ENCODE results near the gene ARHGAP26.

The ARHGAP26 gene

DNA sequence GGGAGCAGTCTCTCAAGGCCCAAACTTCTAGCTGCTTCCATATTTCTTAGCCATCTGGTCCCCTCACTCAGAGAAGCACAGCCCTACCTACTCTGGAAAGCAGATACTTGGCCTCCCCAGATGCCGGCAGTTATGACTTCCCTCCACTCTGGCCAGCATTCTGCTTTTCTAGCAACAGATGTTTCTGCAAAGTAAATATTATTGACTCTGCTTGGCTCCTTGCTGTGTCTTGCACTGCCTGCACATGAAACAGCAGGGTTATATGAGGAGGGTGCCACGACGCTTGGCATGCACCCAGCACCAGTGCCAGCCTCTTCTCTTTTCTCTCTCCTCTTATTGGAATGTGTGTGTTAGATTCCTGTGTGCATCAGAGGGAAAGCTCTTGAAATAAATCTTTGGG lies 99.7 kb downstream of the ARHGAP26 start:
- DNase-seq (ENCODE audit: low read depth): no peak
- TF ChIP-seq, protein P1, sequence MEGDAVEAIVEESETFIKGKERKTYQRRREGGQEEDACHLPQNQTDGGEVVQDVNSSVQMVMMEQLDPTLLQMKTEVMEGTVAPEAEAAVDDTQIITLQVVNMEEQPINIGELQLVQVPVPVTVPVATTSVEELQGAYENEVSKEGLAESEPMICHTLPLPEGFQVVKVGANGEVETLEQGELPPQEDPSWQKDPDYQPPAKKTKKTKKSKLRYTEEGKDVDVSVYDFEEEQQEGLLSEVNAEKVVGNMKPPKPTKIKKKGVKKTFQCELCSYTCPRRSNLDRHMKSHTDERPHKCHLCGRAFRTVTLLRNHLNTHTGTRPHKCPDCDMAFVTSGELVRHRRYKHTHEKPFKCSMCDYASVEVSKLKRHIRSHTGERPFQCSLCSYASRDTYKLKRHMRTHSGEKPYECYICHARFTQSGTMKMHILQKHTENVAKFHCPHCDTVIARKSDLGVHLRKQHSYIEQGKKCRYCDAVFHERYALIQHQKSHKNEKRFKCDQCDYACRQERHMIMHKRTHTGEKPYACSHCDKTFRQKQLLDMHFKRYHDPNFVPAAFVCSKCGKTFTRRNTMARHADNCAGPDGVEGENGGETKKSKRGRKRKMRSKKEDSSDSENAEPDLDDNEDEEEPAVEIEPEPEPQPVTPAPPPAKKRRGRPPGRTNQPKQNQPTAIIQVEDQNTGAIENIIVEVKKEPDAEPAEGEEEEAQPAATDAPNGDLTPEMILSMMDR (IDR thresholded peaks at IDR 0.05; ENCODE audit: low read length, missing control alignments): no peak
- H3K4me3 ChIP-seq (replicated peaks; ENCODE audit: low read depth, low read length): no peak overlapping the region

DNA sequence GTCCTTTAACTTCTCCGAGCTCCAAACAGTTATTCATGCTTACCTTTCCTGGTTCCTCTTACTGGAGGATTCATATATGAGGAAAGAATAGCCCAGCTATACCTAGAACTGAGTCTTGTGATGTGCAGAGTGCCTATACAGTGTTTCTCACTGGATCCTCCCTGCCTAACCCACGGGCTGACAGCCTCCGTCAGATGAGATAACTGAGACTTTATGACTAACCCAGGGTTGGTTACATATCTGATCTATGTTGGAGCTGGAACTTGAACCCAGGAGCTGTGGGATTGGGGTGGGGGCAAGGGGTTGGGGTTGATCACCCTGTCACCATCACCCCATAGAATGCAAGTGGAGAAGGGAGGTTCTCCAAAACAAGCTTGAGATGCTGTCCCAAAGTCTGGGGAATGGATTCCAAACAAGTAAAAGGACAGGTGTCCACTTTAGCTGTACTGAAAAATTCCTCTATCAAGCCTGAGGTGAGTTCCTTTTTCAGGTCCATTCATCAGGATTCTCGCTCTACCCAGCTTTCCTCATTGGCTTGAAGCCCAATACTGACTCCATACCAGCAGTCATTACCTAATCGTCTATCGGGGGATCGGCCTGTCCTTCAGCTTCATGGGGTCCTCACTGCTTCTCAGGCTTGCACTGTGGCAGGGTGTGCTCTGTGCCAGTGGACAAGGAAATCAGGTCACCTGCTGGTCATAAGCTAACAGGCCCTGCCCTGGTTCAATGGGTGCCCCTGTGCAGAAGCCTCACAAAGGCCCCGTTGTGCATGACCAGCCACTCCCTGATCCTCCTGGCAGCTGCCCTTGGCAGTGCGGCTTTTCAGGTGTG lies 100.6 kb downstream of the ARHGAP26 start:
- no peak for DNase-seq (ENCODE audit: low read depth)
- H3K4me3 ChIP-seq (replicated peaks; ENCODE audit: low read depth, low read length): no peak overlapping the region
- TF ChIP-seq, protein P1 (IDR thresholded peaks at IDR 0.05; ENCODE audit: low read length, missing control alignments): no peak

DNA sequence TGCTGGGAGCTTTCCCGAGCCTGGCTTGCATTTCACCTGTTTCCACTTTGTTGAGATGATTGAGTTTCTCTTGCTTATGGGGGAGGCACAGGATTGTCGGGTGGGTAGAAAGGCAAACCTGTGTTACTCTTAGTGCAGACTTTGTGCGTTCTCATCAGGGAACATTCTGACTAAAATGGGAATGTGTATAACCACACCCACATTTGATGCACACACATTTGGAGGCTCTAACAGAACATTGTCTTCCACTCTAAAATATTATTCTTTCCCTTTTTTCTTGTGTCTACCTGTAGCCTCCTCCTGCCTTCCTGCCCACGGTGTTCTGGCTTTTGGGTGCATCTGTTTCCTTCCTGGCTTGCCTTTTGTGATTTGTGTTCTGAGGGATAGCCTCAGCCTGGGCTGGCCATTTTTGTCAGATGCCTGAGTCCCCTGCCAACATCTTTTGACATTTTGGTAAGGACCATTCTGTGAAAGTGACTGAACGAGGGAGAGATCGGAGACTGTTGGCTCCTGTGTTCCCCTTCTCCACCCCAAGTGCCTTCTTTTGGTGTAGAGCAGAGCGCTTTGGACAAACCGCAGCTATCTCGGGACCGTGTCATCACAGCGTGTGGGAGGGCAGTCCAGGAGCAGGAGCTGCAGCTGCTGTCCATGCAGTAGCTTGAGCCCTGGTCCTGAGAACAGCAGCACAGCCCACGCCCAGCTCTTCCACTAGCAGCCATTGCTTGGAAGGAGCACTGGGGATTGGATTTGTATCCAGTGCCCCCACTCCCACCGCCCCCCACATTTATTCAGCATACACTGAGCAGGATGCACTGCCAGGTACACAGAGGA lies 101.4 kb downstream of the ARHGAP26 start:
- TF ChIP-seq, protein P1 (IDR thresholded peaks at IDR 0.05; ENCODE audit: low read length, missing control alignments): no peak
- H3K4me3 ChIP-seq (replicated peaks; ENCODE audit: low read depth, low read length): no peak overlapping the region
- DNase-seq (ENCODE audit: low read depth): peak; percentile 69

DNA sequence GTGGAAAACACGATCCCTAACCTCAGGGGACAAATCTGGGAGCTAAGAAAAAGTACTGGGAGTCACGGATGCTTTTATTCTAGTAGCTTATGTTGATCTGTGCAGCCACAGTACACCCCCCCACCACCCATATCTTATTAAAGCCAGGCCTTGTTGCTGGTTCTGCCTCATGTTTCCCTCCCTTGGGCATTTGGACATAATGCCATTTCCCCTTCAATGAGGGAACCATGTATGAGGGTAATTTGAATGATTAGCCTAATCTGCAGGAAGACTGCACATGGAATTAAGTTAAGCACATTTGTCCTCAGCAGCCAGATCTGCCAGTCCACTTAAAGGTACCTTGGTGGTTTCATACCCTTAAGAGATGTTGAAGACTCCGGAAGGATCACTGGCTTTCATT lies 102.0 kb downstream of the ARHGAP26 start:
- no peak overlapping the region for H3K4me3 ChIP-seq (replicated peaks; ENCODE audit: low read depth, low read length)
- no peak for DNase-seq (ENCODE audit: low read depth)
- TF ChIP-seq, protein P1 (IDR thresholded peaks at IDR 0.05; ENCODE audit: low read length, missing control alignments): no peak

DNA sequence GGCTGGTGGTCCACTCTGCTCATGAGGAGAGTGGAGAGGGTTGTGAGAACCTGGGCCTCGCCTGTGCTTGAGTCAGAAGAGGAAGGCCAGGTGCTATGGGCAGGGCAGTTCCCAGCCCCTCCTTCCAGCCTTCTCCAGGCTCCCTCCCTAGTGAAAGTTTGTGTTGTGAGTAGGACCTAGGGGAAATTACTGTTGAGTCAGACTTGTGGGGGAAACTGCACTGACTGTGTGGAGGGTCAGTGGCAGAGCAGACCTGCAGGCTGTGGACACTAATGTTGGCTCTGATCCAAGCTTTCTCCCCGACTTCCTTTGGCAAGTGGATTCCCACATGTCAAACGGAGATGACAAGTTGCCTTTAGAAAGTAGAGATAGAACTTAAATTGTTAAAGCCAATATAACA lies 102.6 kb downstream of the ARHGAP26 start:
- no peak overlapping the region for H3K4me3 ChIP-seq (replicated peaks; ENCODE audit: low read depth, low read length)
- TF ChIP-seq, protein P1 (IDR thresholded peaks at IDR 0.05; ENCODE audit: low read length, missing control alignments): no peak

DNA sequence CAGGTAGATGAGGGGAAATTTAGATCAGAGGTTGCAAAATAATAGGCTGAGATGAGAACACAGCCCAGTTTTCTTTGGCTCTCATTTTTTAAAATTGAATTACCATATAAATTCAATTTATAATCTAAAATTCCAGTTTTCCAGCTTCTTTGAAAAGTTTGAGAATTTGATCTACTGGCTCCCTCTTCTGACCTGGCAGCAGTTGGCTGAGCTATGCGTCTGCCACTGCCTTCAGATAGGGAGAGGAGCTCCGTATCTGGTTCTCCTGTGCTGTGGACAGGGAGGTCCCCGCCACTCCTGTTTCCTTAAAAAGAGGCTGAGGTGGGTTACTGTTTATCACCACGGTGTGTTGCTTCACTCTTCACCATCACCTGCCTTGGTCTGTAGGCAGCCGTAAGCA lies 103.7 kb downstream of the ARHGAP26 start:
- no peak overlapping the region for H3K4me3 ChIP-seq (replicated peaks; ENCODE audit: low read depth, low read length)
- TF ChIP-seq, protein P1 (IDR thresholded peaks at IDR 0.05; ENCODE audit: low read length, missing control alignments): no peak
- no peak for DNase-seq (ENCODE audit: low read depth)

More for the DNA sequence above, 102.6 kb downstream of the ARHGAP26 start:
- peak; percentile 70 for DNase-seq (ENCODE audit: low read depth)

Data from fibroblast of pulmonary artery (primary cell).